K562 (cell line): Measurements from ENCODE around the gene ZC3H13. TPM values are rescaled to one million over a fixed set of nuclear protein-coding genes. Genes with fewer than 3 reads are reported as not detected.

Experiments used
- ATAC-seq: fragments of 200-7000 bp; cut with Tn5 transposase; 3 replicates; pipeline ENCODE4 v1.9.1; 2020; ENCODE audit warnings: moderate library complexity
- BruUV-seq: library from RNA; stranded (reverse); fragments of 400-500 nt; replicated peaks from 2 replicates; lab custom pipeline; 2021; lab: Mats Ljungman, UMichigan
- CTCF ChIA-PET: fragments of 300-600 bp; formaldehyde crosslinking; extraction: SDS; loops from one replicate; lab custom pipeline; 2021; ENCODE audit warnings: low intra/inter-chr PET ratio; lab: Yijun Ruan, JAX
- POLR2A ChIA-PET: fragments of 300-600, 350-650 bp; sonication (Branson Sonifier 250); formaldehyde crosslinking; extraction: SDS; loops from one replicate; lab custom pipeline; 2021; ENCODE audit warnings: antibody characterized with exemption, inconsistent platforms; lab: Yijun Ruan, JAX
- DNase-seq, 4 experiments: peaks; one replicate each; pipeline versions ENCODE4 v3.0.0 to v3.0.0-alpha.2; 2011 to 2018; ENCODE audit warnings: low spot score in 3 of 4, mixed read lengths in 3 of 4; ENCODE audit errors: extremely low read depth in 1 of 4
- FAIRE-seq: peaks from 2 replicates; lab custom pipeline; 2011; peaks lifted over from hg19 to GRCh38; lab: Jason Lieb, UNC
- H2AFZ ChIP-seq: 2 replicates; pipeline ENCODE4 v1.6.0; 2011; ENCODE audit warnings: low read depth, low read length, control low read depth, inconsistent platforms
- H3K27ac ChIP-seq: fragments of 200-600 bp; 3 replicates; pipeline ENCODE4 v1.8.0; 2011; ENCODE audit warnings: low read depth, mild to moderate bottlenecking, control low read depth, inconsistent platforms, low read length, moderate library complexity, mixed read lengths; ENCODE audit errors: extremely low read depth
- H3K27me3 ChIP-seq, 2 experiments: fragments of 300-600 bp in 1 of 2; 2 replicates in 1 of 2; 3 replicates in 1 of 2; pipeline versions ENCODE4 v1.6.0 to v1.8.0; 2011; ENCODE audit warnings: inconsistent platforms in 2 of 2, low read length in 2 of 2, mild to moderate bottlenecking in 1 of 2, mixed read lengths in 1 of 2, moderate library complexity in 1 of 2; ENCODE audit not compliant: control insufficient read depth in 2 of 2, insufficient read depth in 2 of 2
- H3K36me3 ChIP-seq: fragments of 300-600 bp; 3 replicates; pipeline ENCODE4 v1.8.0; 2011; ENCODE audit warnings: mild to moderate bottlenecking, low read length, inconsistent platforms; ENCODE audit not compliant: control insufficient read depth, insufficient read depth
- H3K4me1 ChIP-seq, 2 experiments: fragments of 200-600 bp in 1 of 2; replicated peaks in 1 of 2; 2 replicates in 1 of 2; 3 replicates in 1 of 2; pipeline versions ENCODE4 v1.5.1 to v1.8.0; 2011; ENCODE audit warnings: inconsistent platforms in 2 of 2, low read length in 2 of 2, mild to moderate bottlenecking in 1 of 2, mixed read lengths in 1 of 2, moderate library complexity in 1 of 2; ENCODE audit not compliant: control insufficient read depth in 2 of 2, insufficient read depth in 2 of 2
- H3K4me2 ChIP-seq: 2 replicates; pipeline ENCODE4 v1.6.1; 2011; ENCODE audit warnings: low read length, control low read depth, inconsistent platforms, mixed read lengths; ENCODE audit not compliant: insufficient read depth
- H3K4me3 ChIP-seq: fragments of 200-600 bp; sonication (generic), shearing (Covaris generic); 2 replicates; pipeline ENCODE4 v1.5.1; 2016; ENCODE audit warnings: control low read depth, inconsistent platforms
- H3K79me2 ChIP-seq: fragments of 200-600 bp; 3 replicates; pipeline ENCODE4 v1.8.0; 2011; ENCODE audit warnings: low read length, inconsistent platforms; ENCODE audit not compliant: control insufficient read depth, insufficient read depth
- H3K9ac ChIP-seq, 2 experiments: 2 replicates each; pipeline versions ENCODE4 v1.6.0 to v1.6.1; 2011; ENCODE audit warnings: low read depth in 2 of 2, low read length in 2 of 2, control low read depth in 1 of 2, inconsistent platforms in 1 of 2, mild to moderate bottlenecking in 1 of 2, mixed read lengths in 1 of 2; ENCODE audit not compliant: insufficient read depth in 1 of 2
- H3K9me1 ChIP-seq: one replicate; pipeline ENCODE4 v1.6.0; 2011; ENCODE audit warnings: inconsistent platforms, mild to moderate bottlenecking, low read length, moderate library complexity; ENCODE audit not compliant: control insufficient read depth, insufficient read depth
- H3K9me3 ChIP-seq: replicated peaks from 2 replicates; pipeline ENCODE4 v1.5.1; 2011; ENCODE audit warnings: low read depth, low read length, inconsistent platforms; ENCODE audit not compliant: control insufficient read depth, insufficient read depth
- H4K20me1 ChIP-seq: replicated peaks from 2 replicates; pipeline ENCODE4 v1.6.1; 2011; ENCODE audit warnings: low read length, inconsistent platforms, mixed read lengths; ENCODE audit not compliant: control insufficient read depth, insufficient read depth
- BRD4 ChIP-seq: fragments of 200-600 bp; sonication (generic); IDR thresholded peaks from 2 replicates; pipeline ENCODE4 v1.6.1; 2017; ENCODE audit warnings: inconsistent platforms
- BRF1 ChIP-seq: IDR thresholded peaks from 3 replicates; pipeline ENCODE4 v1.6.1; 2011; ENCODE audit warnings: borderline replicate concordance, mild to moderate bottlenecking; ENCODE audit not compliant: insufficient read length; ENCODE audit errors: extremely low read depth
- CCNT2 ChIP-seq: IDR thresholded peaks from 2 replicates; pipeline ENCODE4 v1.6.1; 2011; ENCODE audit warnings: borderline replicate concordance, low read depth, mild to moderate bottlenecking, moderate library complexity, mixed read lengths, low read length; ENCODE audit not compliant: insufficient read length; ENCODE audit errors: extremely low read depth
- ZNF436 ChIP-seq: fragments of 250-450, 450-650 bp; sonication (Bioruptor Pico); formaldehyde crosslinking; IDR thresholded peaks from 2 replicates; pipeline ENCODE4 v1.7.0; 2020; ENCODE audit warnings: mild to moderate bottlenecking
- ZNF778 ChIP-seq: fragments of 450-650 bp; formaldehyde crosslinking; IDR thresholded peaks from 2 replicates; pipeline ENCODE4 v1.4.0; 2020; ENCODE audit warnings: mild to moderate bottlenecking, moderate library complexity
- WGBS: fragments of 100-300 bp; shearing (Covaris generic); methylation state at CpG from one replicate; pipeline ENCODE4 v1.1.6; 2016; ENCODE audit warnings: low coverage, mixed read lengths; ENCODE audit not compliant: insufficient coverage; ENCODE audit errors: missing lambda C conversion rate; 5-methylcytosine and 5-hydroxymethylcytosine counted together
- in situ Hi-C: fragments of 300-500 bp; cut with MboI; formaldehyde crosslinking; loops from 4 replicates; pipeline ENCODE4 v1.15.0; 2018; ENCODE audit warnings: inconsistent platforms, mixed read lengths
- intact Hi-C: fragments of 100-400 bp; cut with micrococcal nuclease; formaldehyde crosslinking; loops from 2 replicates; pipeline ENCODE4 v1.14.2; 2022
- polyA plus RNA-seq, 8 experiments: library from polyadenylated mRNA; depleted of rRNA in 4 of 8; stranded (reverse) in 5 of 8; unstranded in 3 of 8; fragments of >200 nt; fragmentation: Nextera tagmentation in 2 of 8; fragmentation: Illumina TruSeq in 1 of 8; extraction: Ambion mirVana in 2 of 8; extraction: Trizol in 1 of 8; gene quantifications; 2 replicates each; pipeline versions ENCODE4 v1.2.1 to v1.2.3, GENCODE V29; 2011 to 2014; ENCODE audit warnings: inconsistent platforms in 1 of 8, missing spikeins in 1 of 8
- total RNA-seq, 7 experiments: library from RNA; depleted of rRNA in 6 of 7; stranded (reverse); fragments of >200 nt in 6 of 7; fragmentation: Illumina TruSeq in 2 of 7; extraction: Trizol in 2 of 7; gene quantifications; 2 replicates each; pipeline versions ENCODE4 v1.2.1 to v1.2.3, GENCODE V29; 2011 to 2021; ENCODE audit warnings: low replicate concordance in 1 of 7

ZC3H13 gene
- total and polyA plus RNA-seq, 9 of the 15 experiments (the other 6 are each of a cell fraction or from before 2014, with no cell fraction given): 4.9 to 27.6 (median 12.1) TPM

- ChIA-PET CTCF (no interaction called here), POLR2A (no interaction called here)
- in situ Hi-C loops (loop anchor here (25.0 kb wide), 1 partner anchor 380 kb away; no protein-coding TSS in a partner anchor), intact Hi-C loops (no loop called here)
- no peaks in the 10 kb centered on the region for H3K36me3 ChIP-seq
- H3K9ac ChIP-seq: no peak overlapping the region
- H3K4me2 ChIP-seq: no peak overlapping the region
- ATAC-seq (no peak), FAIRE-seq (no peak), DNase-seq (no peak)
- no peak overlapping the region for H3K4me3 ChIP-seq
- H3K27me3 ChIP-seq: peaks cover 18 to 44% of the 10 kb centered on the region in 2 experiments; a peak in 4 of 5 replicates
- 0% methylated on average over 5 of the region's 5 CpGs for WGBS
- BruUV-seq: no TSS peak
- H3K79me2 ChIP-seq: no peaks in the 10 kb centered on the region
- no peaks in the 10 kb centered on the region for H3K9me3 ChIP-seq
- no peak overlapping the region for H3K27ac ChIP-seq
- TF ChIP-seq BRD4 (no peak), ZNF778 (no peak)
- no peaks in the 10 kb centered on the region for H4K20me1 ChIP-seq
- H2AFZ ChIP-seq: no peak overlapping the region
- H3K9me1 ChIP-seq: no peaks in the 10 kb centered on the region
- no peaks in the 10 kb centered on the region for H3K4me1 ChIP-seq
Observed at GRCh38 chr13:45932172-45932571, 120.4 kb downstream of the ZC3H13 start.

DNA sequence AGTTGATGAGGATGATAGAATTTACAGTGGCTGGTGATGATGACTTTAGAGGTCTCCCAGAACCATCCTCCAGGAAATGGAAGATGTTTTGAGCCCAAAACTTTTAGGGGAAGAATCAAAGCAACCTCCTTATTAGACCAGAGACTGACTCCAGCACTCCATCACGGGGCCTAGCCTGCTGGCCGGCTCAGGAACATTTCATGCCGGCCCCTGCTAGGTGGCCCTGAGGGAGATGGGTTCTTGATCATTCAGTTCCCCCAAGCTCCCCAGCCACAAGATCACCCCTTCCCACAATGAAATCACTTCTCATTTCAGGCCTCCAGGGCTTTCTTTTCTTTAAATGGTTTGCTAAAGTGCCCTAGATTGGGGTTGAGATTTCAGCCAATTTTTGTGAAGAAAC, 121.3 kb downstream of the ZC3H13 start:
- no peaks in the 10 kb centered on the region for H3K9me3 ChIP-seq
- no peak overlapping the region for H3K9ac ChIP-seq
- no TSS peak for BruUV-seq
- H2AFZ ChIP-seq: no peak overlapping the region
- peaks cover 18 to 48% of the 10 kb centered on the region in 2 experiments; a peak in 4 of 5 replicates for H3K27me3 ChIP-seq
- TF ChIP-seq BRF1: no peak
- TF ChIP-seq CCNT2: no peak
- TF ChIP-seq ZNF436 (CRISPR knock-in tag): no peak
- ATAC-seq (no peak), FAIRE-seq (no peak), DNase-seq (no peak)
- ChIA-PET POLR2A (no interaction called here), CTCF (no interaction called here)
- WGBS: 0% methylated on average over 2 of the region's 3 CpGs
- intact Hi-C loops (no loop called here), in situ Hi-C loops (loop anchor here (25.0 kb wide), 1 partner anchor 381 kb away; no protein-coding TSS in a partner anchor)
- H3K4me2 ChIP-seq: no peak overlapping the region
- no peak overlapping the region for H3K27ac ChIP-seq
- no peaks in the 10 kb centered on the region for H3K79me2 ChIP-seq
- H3K36me3 ChIP-seq: no peaks in the 10 kb centered on the region
- no peaks in the 10 kb centered on the region for H4K20me1 ChIP-seq
- H3K9me1 ChIP-seq: no peaks in the 10 kb centered on the region
- no peak overlapping the region for H3K4me3 ChIP-seq
- H3K4me1 ChIP-seq: no peaks in the 10 kb centered on the region
